HCT116 (cell line): ENCODE measurements around the gene ADARB2. TPM values are rescaled to one million over a fixed set of nuclear protein-coding genes. Genes with fewer than 3 reads are reported as not detected.

Experiments
- ATAC-seq: fragments of 200-7000 bp; cut with Tn5 transposase; 2 replicates; pipeline ENCODE4 v1.9.1; 2020; ENCODE audit warnings: mild to moderate bottlenecking, moderate library complexity
- BruUV-seq: library from RNA; stranded (reverse); fragments of 400-500 nt; replicated peaks from 2 replicates; lab custom pipeline; 2021; lab: Mats Ljungman, UMichigan
- CTCF ChIA-PET: fragments of 300-600 bp; sonication (Branson Sonifier 250); formaldehyde crosslinking; loops from one replicate; lab custom pipeline; 2021; ENCODE audit warnings: antibody characterized with exemption; lab: Charles Lee
- POLR2A ChIA-PET: fragments of 300-600, 350-600 bp; sonication (Branson Sonifier 250); formaldehyde crosslinking; loops from one replicate; lab custom pipeline; 2021; ENCODE audit warnings: antibody characterized with exemption; lab: Charles Lee
- RAD21 ChIA-PET, 2 experiments: fragments of 300-600 bp; sonication (Branson Sonifier 250); formaldehyde crosslinking; loops; one replicate each; lab custom pipeline; 2023; ENCODE audit warnings: low total read pairs in 2 of 2; ENCODE audit not compliant: uncharacterized antibody in 2 of 2, unreplicated experiment in 2 of 2, low non-redundant PET in 1 of 2; lab: Charles Lee
- DNase-seq: peaks from one replicate; pipeline ENCODE4 v3.0.0-alpha.2; 2010; ENCODE audit warnings: low read depth, low spot score
- H2AFZ ChIP-seq: fragments of 200-600 bp; shearing (Covaris generic), sonication (generic); 2 replicates; pipeline ENCODE4 v1.6.1; 2017; ENCODE audit warnings: low read depth, mixed run types, mixed read lengths, antibody characterized with exemption, low read length; ENCODE audit not compliant: poor library complexity, severe bottlenecking
- H3K27ac ChIP-seq: 2 replicates; pipeline ENCODE4 v1.5.1; 2012; ENCODE audit warnings: low read depth, low read length
- H3K27me3 ChIP-seq: fragments of 200-600 bp; sonication (generic); 2 replicates; pipeline ENCODE4 v1.6.1; 2016; ENCODE audit warnings: mixed run types, low read length, mixed read lengths; ENCODE audit not compliant: insufficient read depth
- H3K36me3 ChIP-seq, 2 experiments: fragments of 200-500 bp in 1 of 2; fragments of 200-600 bp in 1 of 2; sonication (Bioruptor generic) in 1 of 2; sonication (generic) in 1 of 2; 2 replicates each; pipeline versions ENCODE4 v1.5.1 to v1.6.1; 2014 to 2016; ENCODE audit warnings: low read length in 2 of 2, inconsistent platforms in 1 of 2, mixed read lengths in 1 of 2, mixed run types in 1 of 2; ENCODE audit not compliant: insufficient read depth in 2 of 2, control insufficient read depth in 1 of 2
- H3K4me1 ChIP-seq, 2 experiments: fragments of 200-600 bp in 1 of 2; sonication (generic) in 1 of 2; 2 replicates each; pipeline versions ENCODE4 v1.5.1 to v1.6.1; 2012 to 2017; ENCODE audit warnings: low read length in 2 of 2, inconsistent platforms in 1 of 2, mild to moderate bottlenecking in 1 of 2, mixed read lengths in 1 of 2, mixed run types in 1 of 2, moderate library complexity in 1 of 2; ENCODE audit not compliant: insufficient read depth in 2 of 2, control insufficient read depth in 1 of 2
- H3K4me2 ChIP-seq: fragments of 200-600 bp; sonication (generic); 2 replicates; pipeline ENCODE4 v1.6.1; 2017; ENCODE audit warnings: mixed run types, low read length, mixed read lengths
- H3K4me3 ChIP-seq, 2 experiments: fragments of 200-600 bp in 1 of 2; sonication (generic) in 1 of 2; replicated peaks in 1 of 2; 2 replicates each; pipeline ENCODE4 v1.5.1; 2011 to 2016; ENCODE audit warnings: low read length in 2 of 2, control low read depth in 1 of 2, low read depth in 1 of 2, mild to moderate bottlenecking in 1 of 2, mixed read lengths in 1 of 2, mixed run types in 1 of 2
- H3K79me2 ChIP-seq: fragments of 200-600 bp; sonication (generic); 2 replicates; pipeline ENCODE4 v1.6.1; 2017; ENCODE audit warnings: mild to moderate bottlenecking, mixed run types, low read length, moderate library complexity, mixed read lengths; ENCODE audit not compliant: insufficient read depth
- H3K9ac ChIP-seq: fragments of 200-600 bp; sonication (generic); 2 replicates; pipeline ENCODE4 v1.6.1; 2016; ENCODE audit warnings: low read length, mixed read lengths
- H3K9me2 ChIP-seq: fragments of 200-600 bp; sonication (generic), shearing (Covaris generic); 2 replicates; pipeline ENCODE4 v1.6.1; 2017; ENCODE audit warnings: mixed run types, mild to moderate bottlenecking, moderate library complexity; ENCODE audit not compliant: insufficient read depth
- H3K9me3 ChIP-seq, 2 experiments: fragments of 200-500 bp in 1 of 2; fragments of 200-600 bp in 1 of 2; sonication (Bioruptor generic) in 1 of 2; sonication (generic) in 1 of 2; 2 replicates each; pipeline ENCODE4 v1.6.1; 2014 to 2017; ENCODE audit warnings: low read length in 2 of 2, mixed read lengths in 2 of 2, inconsistent platforms in 1 of 2, low read depth in 1 of 2, mild to moderate bottlenecking in 1 of 2, mixed run types in 1 of 2, moderate library complexity in 1 of 2; ENCODE audit not compliant: control insufficient read depth in 1 of 2, insufficient read depth in 1 of 2
- H4K20me1 ChIP-seq: fragments of 200-600 bp; sonication (generic), shearing (Covaris generic); 2 replicates; pipeline ENCODE4 v1.6.1; 2017; ENCODE audit warnings: mixed run types, mild to moderate bottlenecking, moderate library complexity; ENCODE audit not compliant: insufficient read depth
- EGR1 ChIP-seq: IDR thresholded peaks from 2 replicates; pipeline ENCODE4 v1.6.1; 2012; ENCODE audit warnings: low read depth
- RAD21 ChIP-seq: IDR thresholded peaks from 2 replicates; pipeline ENCODE4 v1.6.1; 2012; ENCODE audit warnings: low read depth, mild to moderate bottlenecking
- SP1 ChIP-seq: IDR thresholded peaks from 2 replicates; pipeline ENCODE4 v1.6.1; 2012; ENCODE audit warnings: low read depth
- SRF ChIP-seq: IDR thresholded peaks from 2 replicates; pipeline ENCODE4 v1.6.1; 2012; ENCODE audit warnings: low read depth
- intact Hi-C: fragments of 100-400 bp; cut with micrococcal nuclease; formaldehyde crosslinking; loops from 2 replicates; pipeline ENCODE4 v1.10.0; 2022
- total RNA-seq: library from RNA; stranded (reverse); gene quantifications from one replicate; pipeline ENCODE4 v1.2.1, GENCODE V29; 2021; ENCODE audit not compliant: unreplicated experiment

ADARB2 gene
- total RNA-seq, 1 experiment from 2014 or later = not detected

DNA sequence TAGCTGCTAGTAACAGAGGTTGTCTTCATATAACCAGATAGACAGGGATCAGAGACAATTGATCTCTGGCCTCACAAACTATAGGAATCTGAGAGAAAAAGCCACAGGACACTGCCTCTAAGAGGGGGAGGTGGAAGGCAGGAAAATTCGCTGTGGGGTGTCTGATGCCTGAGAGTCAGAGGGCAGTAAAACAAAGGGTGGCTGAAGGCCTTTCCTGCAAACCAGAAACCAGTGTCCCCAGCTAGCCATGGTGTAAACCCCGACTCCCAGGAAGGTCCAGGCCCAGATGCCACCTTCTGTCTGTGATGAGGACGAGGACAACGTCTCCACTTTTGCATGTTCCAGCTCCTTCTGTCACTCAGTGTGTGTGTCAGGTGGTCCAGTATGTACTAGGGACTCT is 215.1 kb downstream of the ADARB2 start:
- H3K4me1 ChIP-seq = no peaks in the 10 kb centered on the region
- H3K9me3 ChIP-seq = no peaks in the 10 kb centered on the region
- H3K79me2 ChIP-seq = no peaks in the 10 kb centered on the region
- H3K4me3 ChIP-seq = no peak overlapping the region
- H3K36me3 ChIP-seq = no peaks in the 10 kb centered on the region
- H3K4me2 ChIP-seq = no peak overlapping the region
- DNase-seq (no peak), ATAC-seq (no peak)
- ChIA-PET RAD21 (no interaction called here), POLR2A (no interaction called here), CTCF (no interaction called here)
- H3K9ac ChIP-seq = no peak overlapping the region
- H3K9me2 ChIP-seq = no peaks in the 10 kb centered on the region
- TF ChIP-seq EGR1 = no peak
- no peak for TF ChIP-seq SP1
- no peak overlapping the region for H3K27ac ChIP-seq
- intact Hi-C loops = no loop called here
- BruUV-seq = no TSS peak
- peaks cover 25% of the 10 kb centered on the region for H3K27me3 ChIP-seq
- H4K20me1 ChIP-seq = no peaks in the 10 kb centered on the region
- no peak overlapping the region for H2AFZ ChIP-seq

DNA sequence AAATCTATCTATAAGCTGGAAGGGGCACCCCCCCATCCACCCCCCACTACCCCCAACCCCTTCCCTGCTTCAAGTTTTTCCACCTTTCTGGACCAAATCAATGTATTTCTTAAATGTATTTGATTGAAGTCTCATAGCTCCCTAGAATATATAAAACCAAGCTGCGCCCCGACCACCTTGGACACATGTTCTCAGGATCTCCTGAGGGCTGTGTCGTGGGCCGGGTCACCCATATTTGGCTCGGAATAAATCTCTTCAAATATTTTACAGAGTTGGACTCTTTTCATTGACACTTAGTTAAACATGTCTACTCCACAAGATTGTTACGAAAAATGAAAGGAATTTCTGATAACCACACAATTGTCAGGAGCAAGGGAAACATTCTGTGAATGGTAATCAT is 215.6 kb downstream of the ADARB2 start:
- H4K20me1 ChIP-seq = no peaks in the 10 kb centered on the region
- DNase-seq (no peak), ATAC-seq (no peak)
- ChIA-PET POLR2A (no interaction called here), CTCF (no interaction called here), RAD21 (no interaction called here)
- no peak overlapping the region for H2AFZ ChIP-seq
- H3K27me3 ChIP-seq = peaks cover 25% of the 10 kb centered on the region
- no peaks in the 10 kb centered on the region for H3K9me2 ChIP-seq
- intact Hi-C loops = no loop called here
- H3K4me3 ChIP-seq = no peak overlapping the region
- no peaks in the 10 kb centered on the region for H3K36me3 ChIP-seq
- no peak overlapping the region for H3K27ac ChIP-seq
- no peaks in the 10 kb centered on the region for H3K9me3 ChIP-seq
- no peaks in the 10 kb centered on the region for H3K79me2 ChIP-seq
- no TSS peak for BruUV-seq
- no peaks in the 10 kb centered on the region for H3K4me1 ChIP-seq
- no peak overlapping the region for H3K4me2 ChIP-seq
- H3K9ac ChIP-seq = no peak overlapping the region
- TF ChIP-seq SRF = no peak
- no peak for TF ChIP-seq RAD21
